GM21390 (cell line): Measurements from ENCODE around the gene RBM23.

Experiments used
- ATAC-seq: cut with Tn5 transposase; IDR thresholded peaks from one replicate; pipeline ENCODE4 v1.9.1; 2021; ENCODE audit not compliant: unreplicated experiment

Gene RBM23

GRCh38 chr14:22845821-22846625, 72.9 kb downstream of the RBM23 start:
- ATAC-seq, result no peak

- ATAC-seq, result no peak
These were observed 73.9 kb downstream of the RBM23 start for GRCh38 chr14:22845103-22845394.

- no peak for ATAC-seq
These were observed 74.5 kb downstream of the RBM23 start for GRCh38 chr14:22844221-22845102.
